ENCODE data around the gene EXOSC7. TPM values are rescaled to one million over a fixed set of nuclear protein-coding genes. Genes with fewer than 3 reads are reported as not detected.

The EXOSC7 gene
- total and polyA plus RNA-seq, 2 experiments from 2014 or later: 31.1 to 53.5 TPM

DNA sequence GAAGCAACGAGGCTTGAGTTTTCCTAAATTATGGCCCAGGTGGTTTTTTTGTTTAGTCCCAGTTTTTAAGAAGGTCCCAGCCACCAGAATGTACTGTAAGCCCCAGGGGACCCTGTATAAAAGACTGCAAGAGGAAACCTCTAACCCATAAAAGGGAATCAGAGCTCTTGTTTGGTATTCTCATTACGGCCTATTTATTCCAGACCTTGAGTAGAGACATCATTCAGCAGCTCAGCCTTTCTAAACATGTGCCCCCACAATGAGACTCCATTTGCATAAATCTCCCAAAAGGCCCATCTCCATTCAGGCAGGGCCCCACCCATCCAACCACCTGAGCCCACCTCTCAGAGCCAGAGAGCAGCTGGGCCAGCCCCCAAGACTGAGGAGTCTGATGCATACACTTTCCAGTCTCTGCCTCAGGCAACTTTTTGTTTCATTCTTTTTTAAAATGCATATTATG, 25.7 kb upstream of the EXOSC7 start:
- no peaks in the 10 kb centered on the region for H3K27me3 ChIP-seq (replicated peaks; ENCODE audit: insufficient read depth)
- no peaks in the 10 kb centered on the region for H3F3A ChIP-seq (ENCODE audit: insufficient read depth)
- H3K4me1 ChIP-seq (ENCODE audit: insufficient read depth): no peaks in the 10 kb centered on the region
- H2AFZ ChIP-seq: no peak overlapping the region
- in situ Hi-C loops (cut with MboI): no loop called here
- TF ChIP-seq EZH2 (IDR thresholded peaks at IDR 0.05; ENCODE audit: insufficient read depth, poor library complexity, severe bottlenecking): no peak
- TF ChIP-seq EZH2phosphoT487 (IDR thresholded peaks at IDR 0.05; ENCODE audit: insufficient read depth, low read depth): no peak
- no peak overlapping the region for H3K9ac ChIP-seq
- no peak overlapping the region for H3K4me3 ChIP-seq
- peaks cover 22% of the 10 kb centered on the region for H3K79me2 ChIP-seq (ENCODE audit: insufficient read depth)
- H3K9me3 ChIP-seq (ENCODE audit: low read depth): no peaks in the 10 kb centered on the region
- WGBS, 2 experiments (ENCODE audit: low coverage in 1 of 2, low lambda C conversion rate in 2 of 2, missing lambda C conversion rate in 2 of 2): 94 to 100% methylated on average over 2 of the region's 2 CpGs
- no peak overlapping the region for H3K4me2 ChIP-seq (ENCODE audit: unreplicated experiment)
- H3K9me2 ChIP-seq (ENCODE audit: insufficient read depth): no peaks in the 10 kb centered on the region
- H3K27ac ChIP-seq: no peak overlapping the region
- H4K20me1 ChIP-seq (ENCODE audit: insufficient read depth): no peaks in the 10 kb centered on the region
- DNase-seq: no peak
- H3K36me3 ChIP-seq (ENCODE audit: low read depth): no peaks in the 10 kb centered on the region

DNA sequence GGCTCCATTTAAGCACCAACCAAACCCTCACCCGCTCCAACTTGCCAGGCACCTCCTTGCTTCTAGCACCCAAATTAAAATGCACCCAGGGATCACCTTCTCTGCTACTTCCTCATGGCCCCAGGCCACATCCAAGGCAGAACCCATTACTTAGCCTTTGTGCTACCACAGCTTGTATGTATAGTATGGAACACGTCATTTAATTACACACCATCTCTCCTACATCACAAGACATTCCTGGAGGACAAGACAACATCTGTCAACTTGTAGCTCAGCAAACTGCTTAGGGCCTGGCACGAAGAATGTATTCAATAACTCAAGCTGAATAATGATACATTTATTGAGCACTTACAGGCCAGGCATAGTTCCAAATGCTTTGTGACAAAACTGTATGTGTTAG, 23.4 kb upstream of the EXOSC7 start:
- H3K9me3 ChIP-seq (ENCODE audit: low read depth): no peaks in the 10 kb centered on the region
- H3F3A ChIP-seq (ENCODE audit: insufficient read depth): no peaks in the 10 kb centered on the region
- H3K4me1 ChIP-seq (ENCODE audit: insufficient read depth): no peaks in the 10 kb centered on the region
- no peak overlapping the region for H3K9ac ChIP-seq
- no peak overlapping the region for H3K4me2 ChIP-seq (ENCODE audit: unreplicated experiment)
- peaks cover 36% of the 10 kb centered on the region for H3K79me2 ChIP-seq (ENCODE audit: insufficient read depth)
- no peak overlapping the region for H3K27ac ChIP-seq
- no peak for TF ChIP-seq EZH2 (IDR thresholded peaks at IDR 0.05; ENCODE audit: insufficient read depth, poor library complexity, severe bottlenecking)
- no peak for TF ChIP-seq EZH2phosphoT487 (IDR thresholded peaks at IDR 0.05; ENCODE audit: insufficient read depth, low read depth)
- H3K4me3 ChIP-seq: no peak overlapping the region
- H3K9me2 ChIP-seq (ENCODE audit: insufficient read depth): no peaks in the 10 kb centered on the region
- DNase-seq: no peak
- 86 to 87% methylated on average over 3 of the region's 3 CpGs for WGBS, 2 experiments (ENCODE audit: low coverage in 1 of 2, low lambda C conversion rate in 2 of 2, missing lambda C conversion rate in 2 of 2)
- H3K36me3 ChIP-seq (ENCODE audit: low read depth): no peaks in the 10 kb centered on the region
- no peaks in the 10 kb centered on the region for H4K20me1 ChIP-seq (ENCODE audit: insufficient read depth)
- H3K27me3 ChIP-seq (replicated peaks; ENCODE audit: insufficient read depth): no peaks in the 10 kb centered on the region
- no peak overlapping the region for H2AFZ ChIP-seq
- in situ Hi-C loops (cut with MboI): no loop called here

DNA sequence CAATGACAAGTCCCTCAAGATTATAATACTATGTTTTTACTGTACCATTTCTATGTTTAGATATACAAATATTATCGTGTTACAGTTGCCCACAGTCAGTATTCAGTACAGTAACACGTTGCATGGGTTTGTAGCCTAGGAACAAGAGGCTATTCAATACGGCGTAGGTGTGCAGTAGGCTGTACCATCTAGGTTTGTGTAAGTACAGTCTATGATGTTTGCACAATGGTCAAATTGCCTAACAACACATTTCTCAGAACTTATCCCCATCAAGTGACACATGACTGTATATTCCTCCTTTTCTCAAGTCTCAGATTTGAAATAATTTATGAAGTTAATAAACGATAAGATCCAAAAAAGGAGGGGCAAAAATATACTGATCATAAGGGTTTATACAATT, 21.7 kb upstream of the EXOSC7 start:
- Histone ChIP-seq H3K4me3 (no peak overlapping the region), H3K9ac (no peak overlapping the region), H3K27me3 (replicated peaks; ENCODE audit: insufficient read depth) (no peaks in the 10 kb centered on the region), H3K4me1 (ENCODE audit: insufficient read depth) (no peaks in the 10 kb centered on the region), H3K9me2 (ENCODE audit: insufficient read depth) (no peaks in the 10 kb centered on the region), H4K20me1 (ENCODE audit: insufficient read depth) (no peaks in the 10 kb centered on the region), H3K36me3 (ENCODE audit: low read depth) (no peaks in the 10 kb centered on the region), H3K9me3 (ENCODE audit: low read depth) (no peaks in the 10 kb centered on the region), H3K27ac (no peak overlapping the region), H3K4me2 (ENCODE audit: unreplicated experiment) (no peak overlapping the region), H3F3A (ENCODE audit: insufficient read depth) (no peaks in the 10 kb centered on the region), H3K79me2 (ENCODE audit: insufficient read depth) (peaks cover 38% of the 10 kb centered on the region), H2AFZ (no peak overlapping the region)
- no peak for DNase-seq
- TF ChIP-seq EZH2phosphoT487 (IDR thresholded peaks at IDR 0.05; ENCODE audit: insufficient read depth, low read depth) (no peak), EZH2 (IDR thresholded peaks at IDR 0.05; ENCODE audit: insufficient read depth, poor library complexity, severe bottlenecking) (no peak)
- 73 to 75% methylated on average over 5 of the region's 5 CpGs for WGBS, 2 experiments (ENCODE audit: low coverage in 1 of 2, low lambda C conversion rate in 2 of 2, missing lambda C conversion rate in 2 of 2)
- in situ Hi-C loops (cut with MboI): no loop called here

DNA sequence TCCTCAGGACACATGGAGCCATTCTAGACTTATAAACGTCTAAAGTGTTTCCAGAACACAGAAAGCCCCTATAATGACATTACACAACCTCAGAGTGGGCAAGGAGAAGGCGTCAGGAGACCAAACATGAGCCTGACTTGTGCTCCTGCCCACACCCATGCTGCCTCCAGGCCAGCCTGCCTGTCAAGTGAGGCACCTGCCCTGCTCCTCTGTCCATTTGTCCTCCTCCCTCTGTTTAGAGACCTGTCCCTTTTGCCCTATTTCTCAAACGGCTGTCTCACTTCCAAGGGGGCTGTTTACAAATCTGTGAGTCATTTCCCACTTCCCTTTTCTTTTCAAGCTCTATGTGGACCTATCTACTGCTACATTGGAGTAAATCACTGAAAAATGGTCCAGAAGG, 21.1 kb upstream of the EXOSC7 start:
- 44 to 48% methylated on average over 3 of the region's 3 CpGs for WGBS, 2 experiments (ENCODE audit: low coverage in 1 of 2, low lambda C conversion rate in 2 of 2, missing lambda C conversion rate in 2 of 2)
- peak; percentile 33 for DNase-seq

DNA sequence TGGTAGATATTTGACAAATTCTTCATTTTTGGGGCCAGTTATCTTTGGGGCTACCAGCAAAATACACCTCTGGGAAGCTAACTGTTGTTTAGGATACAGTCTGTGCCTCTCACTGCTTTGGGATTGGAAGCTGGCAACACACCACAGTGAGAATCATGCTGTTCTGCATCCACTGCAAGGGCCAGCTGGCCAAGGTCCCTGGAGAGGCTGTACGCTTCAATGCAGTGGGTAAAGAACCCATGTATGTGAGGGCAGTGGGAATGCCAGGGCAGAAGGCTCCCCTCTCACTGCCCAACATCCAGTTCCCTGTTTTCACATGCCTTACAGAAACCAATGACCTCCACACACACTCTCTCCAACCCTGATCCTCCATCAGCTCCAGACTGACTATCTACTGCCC, 20.1 kb upstream of the EXOSC7 start:
- H3K4me3 ChIP-seq: no peak overlapping the region
- no peaks in the 10 kb centered on the region for H3K4me1 ChIP-seq (ENCODE audit: insufficient read depth)
- no peaks in the 10 kb centered on the region for H3K36me3 ChIP-seq (ENCODE audit: low read depth)
- DNase-seq: no peak
- H3K9me2 ChIP-seq (ENCODE audit: insufficient read depth): no peaks in the 10 kb centered on the region
- 50 to 89% methylated on average over 1 of the region's 1 CpG for WGBS, 2 experiments (ENCODE audit: low coverage in 1 of 2, low lambda C conversion rate in 2 of 2, missing lambda C conversion rate in 2 of 2)
- in situ Hi-C loops (cut with MboI): no loop called here
- H3K9ac ChIP-seq: no peak overlapping the region
- no peaks in the 10 kb centered on the region for H3K27me3 ChIP-seq (replicated peaks; ENCODE audit: insufficient read depth)
- H3K79me2 ChIP-seq (ENCODE audit: insufficient read depth): peaks cover 46% of the 10 kb centered on the region
- no peak for TF ChIP-seq EZH2phosphoT487 (IDR thresholded peaks at IDR 0.05; ENCODE audit: insufficient read depth, low read depth)
- no peak for TF ChIP-seq EZH2 (IDR thresholded peaks at IDR 0.05; ENCODE audit: insufficient read depth, poor library complexity, severe bottlenecking)
- no peaks in the 10 kb centered on the region for H4K20me1 ChIP-seq (ENCODE audit: insufficient read depth)
- H2AFZ ChIP-seq: no peak overlapping the region
- no peak overlapping the region for H3K27ac ChIP-seq
- no peak overlapping the region for H3K4me2 ChIP-seq (ENCODE audit: unreplicated experiment)
- no peaks in the 10 kb centered on the region for H3K9me3 ChIP-seq (ENCODE audit: low read depth)
- H3F3A ChIP-seq (ENCODE audit: insufficient read depth): no peaks in the 10 kb centered on the region

More for the DNA sequence above, 21.1 kb upstream of the EXOSC7 start:
- in situ Hi-C loops (cut with MboI): no loop called here
- Histone ChIP-seq H3K4me3 (no peak overlapping the region), H4K20me1 (ENCODE audit: insufficient read depth) (no peaks in the 10 kb centered on the region), H3K9me3 (ENCODE audit: low read depth) (no peaks in the 10 kb centered on the region), H3K36me3 (ENCODE audit: low read depth) (no peaks in the 10 kb centered on the region), H3K9me2 (ENCODE audit: insufficient read depth) (no peaks in the 10 kb centered on the region), H3K9ac (no peak overlapping the region), H3F3A (ENCODE audit: insufficient read depth) (no peaks in the 10 kb centered on the region), H3K27ac (no peak overlapping the region), H3K4me2 (ENCODE audit: unreplicated experiment) (no peak overlapping the region), H3K27me3 (replicated peaks; ENCODE audit: insufficient read depth) (no peaks in the 10 kb centered on the region), H3K4me1 (ENCODE audit: insufficient read depth) (no peaks in the 10 kb centered on the region), H3K79me2 (ENCODE audit: insufficient read depth) (peaks cover 43% of the 10 kb centered on the region), H2AFZ (no peak overlapping the region)
- no peak for TF ChIP-seq EZH2 (IDR thresholded peaks at IDR 0.05; ENCODE audit: insufficient read depth, poor library complexity, severe bottlenecking)
- TF ChIP-seq EZH2phosphoT487 (IDR thresholded peaks at IDR 0.05; ENCODE audit: insufficient read depth, low read depth): no peak

Measured in GM23248 (cell line).